HPDE6-E6E7 (cell line): ENCODE results near the gene MMP21.

Experiments
- DNase-seq: peaks from one replicate; pipeline ENCODE4 v3.0.0; 2011; ENCODE audit warnings: missing footprints; ENCODE audit errors: extremely low spot score

MMP21 gene, protein sequence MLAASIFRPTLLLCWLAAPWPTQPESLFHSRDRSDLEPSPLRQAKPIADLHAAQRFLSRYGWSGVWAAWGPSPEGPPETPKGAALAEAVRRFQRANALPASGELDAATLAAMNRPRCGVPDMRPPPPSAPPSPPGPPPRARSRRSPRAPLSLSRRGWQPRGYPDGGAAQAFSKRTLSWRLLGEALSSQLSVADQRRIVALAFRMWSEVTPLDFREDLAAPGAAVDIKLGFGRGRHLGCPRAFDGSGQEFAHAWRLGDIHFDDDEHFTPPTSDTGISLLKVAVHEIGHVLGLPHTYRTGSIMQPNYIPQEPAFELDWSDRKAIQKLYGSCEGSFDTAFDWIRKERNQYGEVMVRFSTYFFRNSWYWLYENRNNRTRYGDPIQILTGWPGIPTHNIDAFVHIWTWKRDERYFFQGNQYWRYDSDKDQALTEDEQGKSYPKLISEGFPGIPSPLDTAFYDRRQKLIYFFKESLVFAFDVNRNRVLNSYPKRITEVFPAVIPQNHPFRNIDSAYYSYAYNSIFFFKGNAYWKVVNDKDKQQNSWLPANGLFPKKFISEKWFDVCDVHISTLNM

GRCh38 chr10:125775491-125776106, at the start of gene MMP21:
TSS of gene MMP21 (minus strand) at chr10:125775821. CDS start at chr10:125775821, 0 bp downstream.
- no peak for DNase-seq

DNA sequence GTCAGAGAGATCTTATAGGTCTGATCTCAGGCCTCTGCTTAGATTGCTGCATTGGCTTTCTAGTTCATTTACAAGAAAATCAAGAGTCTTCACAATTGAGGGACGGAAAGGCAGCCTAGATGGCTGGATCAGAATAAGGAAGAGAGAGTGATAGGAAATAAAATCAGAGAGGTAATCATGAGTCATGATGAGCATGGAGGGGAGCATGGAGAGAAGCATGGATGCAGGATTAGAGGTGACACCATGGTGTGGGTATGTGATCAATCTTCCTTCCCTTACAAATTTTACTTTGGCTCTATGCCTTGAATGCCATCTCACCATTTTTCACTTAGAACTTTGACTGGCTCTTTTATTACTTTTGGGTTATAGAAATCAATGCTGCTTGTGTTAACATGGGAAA, 49.1 kb upstream of the MMP21 start:
- peak; percentile 23 for DNase-seq

- DNase-seq: no peak
Measured at GRCh38 chr10:125823663-125824251, 48.1 kb upstream of the MMP21 start.

- DNase-seq: peak; percentile 92
Measured at GRCh38 chr10:125822878-125823662, 47.4 kb upstream of the MMP21 start, which contains the start of the genes BCCIP and UROS. TSS of gene BCCIP (plus strand) at chr10:125823546. CDS start at chr10:125823558, 12 bp downstream. TSS of gene UROS (minus strand) at chr10:125823258. CDS start at chr10:125816499, 6,759 bp downstream.

DNA sequence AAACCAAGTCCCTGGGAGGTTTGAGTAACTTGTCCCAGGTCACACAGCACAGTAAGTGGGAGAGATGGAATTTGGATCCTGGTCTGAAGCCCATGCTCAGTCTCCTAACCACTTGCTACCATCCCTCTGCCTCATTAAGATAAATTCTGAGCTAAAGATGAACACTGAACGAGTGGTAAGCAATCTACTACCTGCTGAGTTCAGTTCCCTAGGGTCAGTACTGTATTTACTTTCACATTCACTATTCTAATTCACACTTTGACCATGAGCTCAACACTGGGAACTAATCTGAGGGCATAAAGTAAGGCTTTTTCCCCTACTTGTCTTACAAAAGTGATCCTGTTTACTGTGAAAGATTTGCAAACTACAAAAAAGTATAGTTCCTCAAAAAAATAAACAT, 45.1 kb upstream of the MMP21 start:
- DNase-seq: no peak

- no peak for DNase-seq
Measured at GRCh38 chr10:125817337-125817946, 41.8 kb upstream of the MMP21 start.

DNA sequence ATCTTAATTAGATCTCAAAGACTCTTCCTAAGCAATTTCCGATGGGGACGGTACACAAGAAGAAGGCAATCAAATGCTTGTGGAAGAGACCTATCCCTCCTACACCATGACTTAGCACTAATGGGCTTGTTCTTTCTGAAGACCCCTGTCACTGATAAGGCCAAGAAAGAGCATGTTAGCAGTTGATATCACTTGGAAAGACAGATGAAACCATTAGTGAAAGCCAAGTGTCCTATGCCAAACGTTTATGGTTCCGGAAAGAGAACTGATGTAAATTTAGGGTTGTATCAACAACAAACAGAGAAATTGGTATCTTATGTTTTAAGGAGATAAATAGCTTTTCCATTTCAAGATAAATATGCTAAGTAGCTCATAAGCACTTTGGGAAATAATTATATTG, 40.9 kb upstream of the MMP21 start:
- no peak for DNase-seq

DNA sequence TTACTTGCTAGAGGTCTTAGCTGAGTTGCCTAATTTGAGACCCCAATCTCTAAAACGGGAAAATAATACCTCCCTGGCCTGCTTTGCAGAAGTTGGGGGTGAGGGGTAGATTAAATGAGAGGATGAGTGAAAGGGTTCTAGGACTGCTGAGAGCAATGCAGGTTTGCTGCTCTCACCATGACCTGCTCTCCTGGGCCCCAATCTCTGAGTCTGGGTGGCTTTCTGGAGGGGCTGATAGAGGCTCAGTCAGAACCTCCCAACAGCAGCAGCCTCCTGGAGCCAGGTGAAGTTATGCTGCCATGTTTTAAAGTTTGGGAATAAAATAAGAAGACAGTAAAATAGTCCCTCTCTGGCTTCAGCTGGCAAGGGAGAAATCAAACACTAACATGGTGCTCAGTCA, 40.1 kb upstream of the MMP21 start:
- no peak for DNase-seq

- DNase-seq: no peak
Measured at GRCh38 chr10:125812128-125812750, 36.6 kb upstream of the MMP21 start.

DNA sequence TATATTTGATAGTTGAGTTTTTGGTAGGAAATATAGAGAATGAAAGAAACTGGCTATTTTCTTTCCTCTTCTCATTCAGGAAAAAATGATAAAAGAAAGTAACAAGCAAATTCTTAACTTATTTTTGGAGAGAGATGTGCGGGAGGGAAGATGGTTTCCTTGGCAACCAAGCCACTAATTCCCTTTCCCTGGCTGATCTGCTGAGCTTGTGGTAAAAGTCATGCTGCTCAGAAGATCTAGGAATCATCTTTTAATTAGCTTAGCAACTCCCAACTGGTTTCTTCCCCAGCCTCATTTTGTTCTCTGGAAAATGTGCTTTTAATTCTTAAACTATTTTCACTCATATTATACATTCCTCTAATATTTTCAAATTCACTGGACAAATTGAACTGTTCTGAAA, 35.6 kb upstream of the MMP21 start:
- DNase-seq: no peak

GRCh38 chr10:125808047-125808446, 32.4 kb upstream of the MMP21 start:
- DNase-seq: no peak

DNA sequence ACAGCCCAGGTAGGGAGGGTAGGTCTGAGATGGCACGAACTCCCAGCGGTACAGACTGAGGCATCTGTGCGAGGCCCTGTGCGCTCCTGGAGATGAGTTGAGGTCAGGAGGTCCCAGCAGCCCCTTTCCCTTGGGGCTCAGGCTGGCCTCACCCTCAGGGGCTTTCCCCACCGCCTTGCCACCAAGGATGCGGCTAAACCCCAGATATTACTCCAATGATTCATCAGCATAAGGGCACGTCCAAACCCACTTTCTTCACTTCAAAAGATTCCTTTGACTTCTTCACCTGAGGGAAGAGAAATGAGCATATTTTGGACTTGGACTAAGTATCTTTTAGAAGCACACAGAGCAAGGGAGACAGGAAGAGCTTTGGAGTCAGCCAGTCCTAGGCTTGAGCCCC, 27.1 kb upstream of the MMP21 start:
- no peak for DNase-seq

DNA sequence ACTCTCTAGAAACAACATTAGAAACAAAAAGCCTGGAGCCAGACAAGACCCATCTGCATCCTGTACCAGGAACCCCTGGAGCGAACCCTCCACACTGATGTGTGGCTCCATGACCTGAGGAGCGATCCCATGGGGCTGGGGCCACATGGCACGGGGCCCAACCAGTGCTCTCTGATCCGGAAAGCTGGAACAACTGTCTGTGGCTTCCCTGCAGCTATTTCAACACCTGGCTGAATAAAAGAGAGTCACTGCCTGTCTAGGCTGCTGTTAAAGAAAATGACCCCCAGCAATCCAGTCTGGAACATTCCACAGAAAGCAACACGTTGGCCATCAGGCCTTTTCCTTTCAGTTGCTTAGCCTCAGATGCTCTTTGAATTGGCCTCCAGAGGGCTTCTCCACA, 26.5 kb upstream of the MMP21 start:
- DNase-seq: no peak

DNA sequence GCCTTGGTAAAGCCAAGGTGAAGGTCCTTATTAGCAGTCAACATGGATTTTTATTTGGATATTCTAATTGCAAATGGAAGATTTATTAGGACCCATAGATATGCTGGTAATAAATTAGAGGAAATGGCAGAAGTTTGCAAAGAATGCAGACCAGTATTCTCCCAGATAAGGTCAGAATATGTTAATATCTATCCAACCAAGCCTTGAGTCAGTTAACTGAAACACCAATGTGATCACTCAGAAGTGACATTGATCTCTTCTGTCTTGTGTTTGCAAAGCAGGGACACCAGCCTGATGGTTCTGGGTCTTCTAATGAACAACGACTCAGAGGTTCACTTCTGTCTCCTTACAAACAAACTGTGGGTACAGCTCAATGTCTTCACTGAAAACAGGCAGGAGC, 26.0 kb upstream of the MMP21 start:
- no peak for DNase-seq

DNA sequence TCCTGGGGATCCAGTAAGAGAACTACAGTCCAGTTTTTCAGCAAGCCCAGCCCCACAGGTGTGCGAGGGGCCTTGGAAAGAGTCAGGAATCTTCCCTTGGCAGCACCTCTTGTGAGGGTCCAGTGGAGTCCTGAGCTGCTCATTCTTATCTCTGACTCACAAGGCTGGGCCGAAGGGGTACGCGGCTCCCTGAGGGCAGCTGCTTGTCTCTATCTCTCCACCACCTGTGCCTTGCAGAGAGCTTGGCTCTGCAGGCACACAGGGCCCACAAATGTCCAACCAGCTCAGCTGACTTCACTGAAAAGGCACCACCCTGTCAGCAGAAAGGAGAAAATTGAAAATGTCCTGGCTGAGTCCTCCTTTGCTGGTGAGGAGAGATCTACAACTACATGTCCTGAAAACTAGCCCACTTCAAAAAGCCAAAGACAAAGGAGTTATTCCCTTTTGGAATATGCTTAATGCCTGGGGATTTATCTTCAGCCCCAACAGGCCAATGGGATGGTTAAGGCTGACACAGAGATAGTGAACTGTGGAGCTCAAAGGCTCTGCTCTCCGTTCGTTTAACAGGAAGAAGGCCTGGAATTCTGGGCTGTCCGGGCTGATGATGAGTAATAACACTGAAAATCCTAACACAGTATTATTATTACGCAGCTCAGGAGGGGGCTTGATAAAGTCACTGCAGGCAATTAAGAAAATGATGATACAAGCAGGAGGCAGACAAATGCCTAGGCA, 24.0 kb upstream of the MMP21 start:
- DNase-seq: no peak

DNA sequence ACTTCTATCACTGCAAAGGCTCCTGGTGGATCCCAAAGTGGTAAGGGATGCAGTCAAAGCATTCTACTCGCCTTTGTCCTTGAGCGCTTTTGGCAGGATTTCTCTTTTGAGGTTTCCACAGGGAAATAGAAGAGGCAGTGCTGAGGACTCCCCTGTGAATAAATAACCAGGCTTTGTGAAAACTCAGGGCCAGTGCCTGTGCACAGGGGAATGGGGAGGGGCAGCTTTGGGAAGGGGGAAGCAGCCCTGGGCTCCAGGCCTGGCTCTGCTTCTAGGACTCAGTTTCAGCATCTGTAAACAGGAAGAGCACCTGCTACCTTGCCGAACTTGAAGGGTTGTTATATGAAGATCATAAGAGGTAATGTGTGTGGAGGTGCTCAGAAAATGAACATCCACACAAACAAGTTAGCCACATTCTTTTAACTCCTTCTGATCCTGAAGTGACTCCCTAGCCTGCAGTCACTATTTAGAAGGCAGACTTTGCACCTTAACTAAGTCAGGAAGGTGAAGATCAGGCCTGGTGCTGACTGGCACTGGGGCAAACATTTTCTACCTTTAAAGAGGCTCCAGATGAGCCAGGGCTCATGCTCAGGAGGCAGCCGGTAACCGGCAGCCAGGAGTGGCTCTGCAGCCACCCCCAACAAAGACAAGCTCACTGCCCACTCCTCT, 22.5 kb upstream of the MMP21 start:
- DNase-seq: no peak

GRCh38 chr10:125797424-125797823, 21.8 kb upstream of the MMP21 start:
- DNase-seq: no peak

- no peak for DNase-seq
Measured at GRCh38 chr10:125795637-125796190, 20.1 kb upstream of the MMP21 start.

- no peak for DNase-seq
Measured at GRCh38 chr10:125795128-125795527, 19.5 kb upstream of the MMP21 start.
